ENCODE data around the gene PPIF. TPM values are rescaled to one million over a fixed set of nuclear protein-coding genes. Genes with fewer than 3 reads are reported as not detected.

Gene PPIF
- total and polyA plus RNA-seq, 2 of the 4 experiments (the other 2 are of a cell fraction), result 29.2 to 130 TPM

GRCh38 chr10:79385392-79385795 lies 38.1 kb downstream of the PPIF start:
- H3K27me3 ChIP-seq (ENCODE audit: control insufficient read depth, insufficient read depth, low read length), result no peaks in the 10 kb centered on the region
- H3K27ac ChIP-seq (ENCODE audit: insufficient read depth, low read length), result no peak overlapping the region
- H4K5ac ChIP-seq (ENCODE audit: low read depth, low read length), result no peak overlapping the region
- H4K91ac ChIP-seq (ENCODE audit: insufficient read depth, low read depth, low read length), result no peak overlapping the region
- H2AFZ ChIP-seq (replicated peaks; ENCODE audit: low read length, poor library complexity), result no peak overlapping the region
- DNase-seq (no peak), ATAC-seq (ENCODE audit: low read depth) (no peak)
- peaks cover 20% of the 10 kb centered on the region for H3K4me1 ChIP-seq (ENCODE audit: control insufficient read depth, insufficient read depth, low read length)
- H2BK20ac ChIP-seq (ENCODE audit: low read depth, low read length), result no peak overlapping the region
- 0 out of 2 replicates have a peak, but pooled peaks cover 2% of the 10 kb centered on the region for H3K9me1 ChIP-seq (ENCODE audit: insufficient read depth, low read length)
- no peak overlapping the region for H3K23ac ChIP-seq (ENCODE audit: low read depth, low read length)
- H3K14ac ChIP-seq (replicated peaks; ENCODE audit: low read depth, low read length), result no peak overlapping the region
- H3K9me3 ChIP-seq (ENCODE audit: control insufficient read depth, insufficient read depth, low read length), result no peaks in the 10 kb centered on the region
- no peak overlapping the region for H2BK15ac ChIP-seq (ENCODE audit: low read depth, low read length)
- in situ Hi-C loops (cut with MboI; ENCODE audit: low sequenced_read_pairs), result loop anchor here (25.0 kb wide), 1 partner anchor 102 kb away; no protein-coding TSS in a partner anchor
- CTCF ChIA-PET, result no interaction called here
- H2BK120ac ChIP-seq (ENCODE audit: low read depth, low read length), result no peak overlapping the region
- H2AK9ac ChIP-seq (replicated peaks; ENCODE audit: low read depth, low read length, poor library complexity), result no peak overlapping the region
- intact Hi-C loops (cut with micrococcal nuclease), result no loop called here
- POLR2A ChIA-PET (ENCODE audit: unreplicated experiment), result no interaction called here
- dilution Hi-C loops (cut with HindIII; ENCODE audit: low sequenced_read_pairs, unreplicated experiment), result no loop called here
- H3K36me3 ChIP-seq (ENCODE audit: control insufficient read depth, insufficient read depth, low read length), result peaks cover 51% of the 10 kb centered on the region
- H3K4ac ChIP-seq (ENCODE audit: low read depth, low read length), result no peak overlapping the region
- H2BK5ac ChIP-seq (ENCODE audit: low read depth, low read length, poor library complexity, severe bottlenecking), result no peak overlapping the region
- no TSS peak for BruUV-seq (replicated peaks)
- H4K20me1 ChIP-seq (ENCODE audit: insufficient read depth, low read length), result no peaks in the 10 kb centered on the region
- TF ChIP-seq USF2 (IDR thresholded peaks at IDR 0.05; ENCODE audit: low read depth, low read length) (no peak), NFE2L2 (IDR thresholded peaks at IDR 0.05; ENCODE audit: low read depth, low read length) (no peak), MXI1 (IDR thresholded peaks at IDR 0.05; ENCODE audit: borderline replicate concordance, low read depth, low read length) (no peak), RCOR1 (IDR thresholded peaks at IDR 0.05; ENCODE audit: insufficient replicate concordance, low read length) (no peak), ELK1 (IDR thresholded peaks at IDR 0.05; ENCODE audit: borderline replicate concordance, low read depth, low read length) (no peak), CEBPB (IDR thresholded peaks at IDR 0.05; ENCODE audit: low read depth, low read length) (no peak), SMC3 (IDR thresholded peaks at IDR 0.05; ENCODE audit: low read depth, low read length) (no peak), MAFK (IDR thresholded peaks at IDR 0.05; ENCODE audit: low read depth, low read length) (no peak), CTCF (conservative IDR thresholded peaks at IDR 0.05; ENCODE audit: low read depth, low read length) (no peak)
- H3K9ac ChIP-seq (ENCODE audit: low read depth, low read length), result no peak overlapping the region
- no peak overlapping the region for H3K4me3 ChIP-seq (ENCODE audit: insufficient read depth, low read depth, low read length)
- H3K79me1 ChIP-seq (ENCODE audit: low read depth in 1 of 2, low read length in 2 of 2), result peaks cover 13 to 19% of the 10 kb centered on the region in 2 experiments
- no peak overlapping the region for H4K8ac ChIP-seq (ENCODE audit: low read depth in 2 of 2, low read length in 2 of 2)
- no peak overlapping the region for H3K56ac ChIP-seq (ENCODE audit: extremely low read depth, insufficient read depth, low read length)
- no peak overlapping the region for H3K4me2 ChIP-seq (ENCODE audit: low read depth, low read length)
- WGBS, 2 experiments (ENCODE audit: extremely low coverage in 2 of 2, insufficient read length in 1 of 2), result 92% methylated on average over 2 of the region's 9 CpGs; no CpG with 5 or more reads in 1 of the 2 experiments
- no peak overlapping the region for H2AK5ac ChIP-seq (ENCODE audit: low read depth, low read length)
- H3K18ac ChIP-seq (ENCODE audit: low read depth, low read length), result no peak overlapping the region
